CD4-positive, alpha-beta T cell treated with Interleukin-17A for 4 hours (primary cell): ENCODE results near the gene IQGAP1.
"Not testable (repeated sequence)": the region's sequence is repeated elsewhere in the genome, so short reads cannot be mapped to it uniquely, and the experiment has no call there.

Experiments used
- DNase-seq: peaks from one replicate; pipeline ENCODE4 v3.0.0-alpha.2; 2020; ENCODE audit warnings: mixed read lengths

Gene IQGAP1

DNA sequence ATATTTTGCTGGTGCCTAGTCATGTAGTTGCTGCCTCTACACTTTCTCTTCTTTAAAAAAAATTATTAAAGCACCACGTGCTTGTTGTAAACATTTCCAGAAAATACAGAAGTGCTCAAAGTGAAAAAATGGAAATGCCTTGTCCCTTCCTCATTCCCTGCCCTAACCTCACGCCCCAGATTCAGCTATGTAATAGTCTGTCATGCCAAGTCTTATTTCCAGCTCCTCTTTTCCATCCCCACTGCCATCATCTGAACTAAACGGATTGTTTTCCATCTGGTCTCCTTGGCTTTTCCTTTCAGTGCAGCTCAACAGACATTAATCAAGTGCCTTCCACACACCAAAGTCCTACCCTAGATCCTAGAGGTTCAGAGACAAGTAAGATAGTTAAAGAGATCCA lies 20.5 kb upstream of the IQGAP1 start:
- no peak for DNase-seq

DNA sequence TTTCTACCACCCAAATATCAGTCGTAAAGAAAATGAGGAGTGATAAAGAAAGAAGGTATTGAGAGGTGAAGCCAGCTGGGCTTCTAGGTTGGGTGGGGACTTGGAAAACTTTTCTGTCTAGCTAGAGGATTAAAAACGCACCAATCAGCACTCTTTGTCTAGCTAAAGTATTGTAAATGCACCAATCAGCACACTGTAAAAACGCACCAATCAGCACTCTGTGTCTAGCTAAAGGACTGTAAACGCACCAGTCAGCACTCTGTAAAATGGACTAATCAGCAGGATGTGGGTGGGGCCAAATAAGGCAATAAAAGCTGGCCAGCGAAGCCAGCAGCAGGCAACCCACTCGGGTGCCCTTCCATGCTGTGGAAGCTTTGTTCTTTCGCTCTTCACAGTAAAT lies 13.0 kb upstream of the IQGAP1 start:
- no peak for DNase-seq

DNA sequence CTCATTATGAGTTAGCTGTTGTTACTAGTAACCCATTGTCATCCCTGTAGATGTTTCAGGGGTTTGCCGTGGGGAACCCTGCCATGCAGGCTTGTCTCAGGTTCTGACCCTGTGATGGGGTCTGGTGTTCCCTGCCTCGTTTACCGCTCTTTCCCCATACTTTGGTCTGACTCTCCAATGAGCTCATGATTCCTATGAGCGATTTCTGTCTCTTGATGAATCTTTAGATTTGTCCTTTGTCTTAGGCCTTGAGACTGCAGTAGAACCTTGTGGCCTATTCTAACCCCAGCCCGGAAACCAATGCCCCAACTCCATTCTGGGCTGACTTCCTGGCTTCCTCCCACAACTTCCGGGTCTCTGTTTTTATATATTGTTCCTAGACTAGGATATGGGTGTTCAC lies 11.3 kb upstream of the IQGAP1 start:
- DNase-seq = peak; percentile 75

DNA sequence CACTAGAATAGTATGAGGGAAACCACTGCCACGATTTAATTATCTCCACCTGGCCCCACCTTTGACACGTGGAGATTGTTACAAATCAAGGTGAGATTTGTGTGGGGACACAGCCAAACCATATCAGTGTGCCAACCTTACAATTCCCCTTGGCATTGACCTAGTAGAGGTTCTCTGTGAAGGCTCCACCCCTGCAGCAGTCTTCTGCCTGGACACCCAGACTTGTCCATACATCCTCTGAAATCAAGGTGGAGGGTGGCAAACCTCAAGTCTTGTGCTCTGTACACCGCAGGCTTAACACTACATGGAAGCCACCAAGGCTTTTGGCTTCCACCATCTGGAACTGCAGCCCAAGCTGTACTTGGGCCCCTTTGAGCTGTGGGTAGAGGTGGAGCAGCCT lies 8.8 kb upstream of the IQGAP1 start:
- DNase-seq = no peak

DNA sequence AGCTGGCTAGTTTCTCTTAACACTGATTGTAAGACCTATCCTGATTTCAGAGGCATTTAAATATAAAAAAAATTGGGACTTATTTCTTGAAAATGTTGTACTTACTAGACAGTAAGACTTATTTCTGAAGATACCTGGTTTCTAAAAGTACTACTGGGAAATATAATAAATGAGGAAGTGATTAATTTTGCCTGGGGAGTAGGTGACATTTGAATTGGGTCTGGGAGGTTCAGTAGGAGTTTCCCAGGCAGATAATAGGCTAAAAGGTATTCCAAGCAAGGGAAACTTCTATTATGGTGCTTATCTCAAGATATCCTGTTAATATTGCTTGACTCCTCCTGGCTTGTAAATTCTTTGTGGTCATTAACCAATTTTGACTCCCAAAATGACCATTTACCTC lies 6.5 kb upstream of the IQGAP1 start:
- no peak for DNase-seq

DNA sequence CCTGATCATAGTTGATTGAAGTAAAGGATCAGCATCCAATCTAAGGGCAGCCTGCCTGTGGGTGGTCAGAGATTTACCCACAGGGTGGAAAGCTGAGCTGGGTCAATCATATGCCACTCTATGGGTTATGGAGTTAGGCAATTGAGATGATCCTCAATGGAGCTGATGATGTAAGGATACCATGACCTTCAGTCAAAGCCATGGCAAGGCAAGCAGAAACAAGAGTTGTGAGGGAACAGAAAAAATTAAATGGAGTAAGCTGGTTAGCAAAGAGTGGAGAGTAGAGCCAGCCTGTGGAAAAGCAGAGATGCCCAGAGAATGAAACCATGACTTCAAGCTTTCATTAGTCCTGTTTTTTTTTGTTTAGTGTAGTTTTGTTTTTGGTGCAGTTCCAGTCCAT lies 5.7 kb upstream of the IQGAP1 start:
- DNase-seq = no peak

DNA sequence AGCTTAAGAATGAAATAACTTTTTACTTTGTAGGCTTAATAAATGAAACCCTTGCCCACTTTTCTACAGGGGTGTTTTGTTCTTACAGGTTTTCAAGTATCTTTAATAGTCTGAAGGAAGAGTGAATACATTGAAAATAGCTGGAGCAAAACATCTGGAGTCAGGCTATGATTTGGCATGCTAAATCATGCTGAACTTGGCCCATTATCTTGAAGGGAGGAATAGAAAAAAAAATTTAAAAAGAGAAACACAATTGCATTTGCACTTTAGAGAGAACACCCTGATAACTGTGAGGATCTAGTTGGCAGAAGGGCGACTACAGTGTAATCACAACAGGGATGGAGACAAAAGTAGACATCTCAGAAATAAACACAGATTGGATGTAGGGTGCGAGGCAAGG lies 1.8 kb upstream of the IQGAP1 start:
- no peak for DNase-seq

DNA sequence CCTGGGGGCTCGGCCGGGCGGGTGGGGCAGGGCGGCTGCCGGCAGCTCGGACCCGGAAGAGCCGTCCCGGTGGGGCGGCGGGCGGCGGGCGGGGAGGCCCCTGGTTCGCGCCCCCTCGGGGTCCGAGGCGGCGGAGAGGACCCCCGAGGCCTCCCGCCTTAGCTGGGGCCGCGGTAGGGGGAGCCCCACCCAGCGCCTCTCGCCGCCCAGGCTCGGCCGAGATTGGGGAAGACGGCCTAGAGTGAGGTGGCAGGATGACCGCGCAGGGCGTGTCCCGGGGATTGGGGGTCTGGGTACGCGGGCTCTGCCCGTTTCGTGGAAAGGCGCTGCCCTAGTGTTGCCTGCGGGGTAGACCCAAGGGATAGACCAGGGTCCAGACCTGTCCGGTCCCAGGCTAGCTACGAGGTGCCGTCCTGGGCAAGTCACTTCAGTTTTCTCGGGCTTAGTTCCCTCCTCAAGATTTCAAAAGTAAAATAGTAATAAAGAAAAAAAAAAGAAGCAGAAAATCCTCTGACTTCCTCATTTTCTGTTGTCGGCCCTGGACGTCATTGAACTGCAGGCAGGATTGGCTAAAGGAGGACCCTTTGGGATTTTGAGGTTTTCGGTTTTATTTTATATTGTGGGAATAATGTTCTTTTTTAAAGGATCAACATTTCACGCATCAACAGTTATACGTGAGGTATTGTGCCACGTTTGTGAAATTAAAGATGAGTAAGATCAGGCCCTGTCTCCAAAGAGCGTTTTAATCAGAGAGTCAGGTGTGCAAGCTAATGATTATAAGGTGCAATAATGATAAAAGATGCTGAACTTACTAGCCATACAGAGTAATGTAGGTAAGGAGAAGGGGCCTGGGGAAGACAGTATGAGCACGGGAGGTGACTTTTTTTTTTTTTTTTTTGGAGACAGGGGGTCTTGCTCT lies 679 bp downstream of the IQGAP1 start:
- peak; percentile 62 for DNase-seq

DNA sequence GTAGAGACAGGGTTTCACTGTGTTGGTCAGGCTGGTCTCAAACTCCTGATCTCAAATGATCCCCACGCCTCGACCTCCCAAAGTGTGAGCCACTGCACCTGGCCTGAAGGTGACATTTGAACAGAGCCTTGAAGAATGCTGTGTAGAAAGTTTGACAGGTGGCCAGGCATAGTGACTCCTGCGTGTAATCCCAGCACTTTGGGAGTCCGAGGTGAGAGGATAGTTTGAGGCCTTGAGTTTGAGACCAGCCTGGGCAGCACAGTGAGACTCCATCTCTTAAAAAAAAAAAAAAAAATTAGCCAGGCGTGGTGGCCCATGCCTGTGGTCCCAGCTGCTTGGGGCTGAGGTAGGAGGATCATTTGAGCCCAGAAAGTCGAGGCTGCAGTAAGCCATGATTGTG lies 1.5 kb downstream of the IQGAP1 start:
- no peak for DNase-seq

DNA sequence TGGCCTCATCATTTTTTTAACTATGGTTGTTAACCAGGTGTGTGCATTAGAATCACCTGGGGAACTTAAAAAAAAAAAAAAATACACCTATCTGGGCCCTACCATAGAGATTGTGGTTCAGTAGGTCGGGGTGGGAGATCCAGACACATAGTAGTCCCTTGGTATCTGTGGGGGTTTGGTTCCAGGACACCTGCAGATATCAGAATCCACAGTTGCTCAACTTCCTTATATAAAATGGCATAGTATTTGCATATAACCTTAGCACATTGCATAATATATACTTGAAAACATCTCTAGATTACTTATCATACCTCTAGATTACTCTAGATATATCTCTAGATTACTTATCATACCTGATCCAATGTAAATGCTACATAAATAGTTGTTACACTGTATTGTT lies 5.0 kb downstream of the IQGAP1 start:
- no peak for DNase-seq

DNA sequence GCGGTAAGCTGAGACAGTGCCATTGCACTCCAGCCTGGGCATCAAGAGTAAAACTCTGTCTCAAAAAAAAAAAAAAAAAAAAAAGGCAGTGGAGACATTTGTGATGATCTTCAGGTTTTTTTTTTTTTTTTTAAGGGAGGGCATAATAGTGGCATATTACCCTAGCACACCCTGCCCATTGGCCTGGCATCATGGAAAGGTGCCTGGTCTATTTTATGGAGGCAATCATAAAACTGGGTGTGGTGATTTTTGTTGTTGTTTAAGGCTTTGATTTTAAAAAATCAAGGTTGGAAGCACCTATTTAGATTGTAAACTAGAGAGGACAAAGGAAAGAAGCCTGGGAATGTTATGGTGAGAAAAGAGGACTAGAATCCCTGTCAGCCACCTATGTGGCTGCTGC lies 6.0 kb downstream of the IQGAP1 start:
- no peak for DNase-seq

DNA sequence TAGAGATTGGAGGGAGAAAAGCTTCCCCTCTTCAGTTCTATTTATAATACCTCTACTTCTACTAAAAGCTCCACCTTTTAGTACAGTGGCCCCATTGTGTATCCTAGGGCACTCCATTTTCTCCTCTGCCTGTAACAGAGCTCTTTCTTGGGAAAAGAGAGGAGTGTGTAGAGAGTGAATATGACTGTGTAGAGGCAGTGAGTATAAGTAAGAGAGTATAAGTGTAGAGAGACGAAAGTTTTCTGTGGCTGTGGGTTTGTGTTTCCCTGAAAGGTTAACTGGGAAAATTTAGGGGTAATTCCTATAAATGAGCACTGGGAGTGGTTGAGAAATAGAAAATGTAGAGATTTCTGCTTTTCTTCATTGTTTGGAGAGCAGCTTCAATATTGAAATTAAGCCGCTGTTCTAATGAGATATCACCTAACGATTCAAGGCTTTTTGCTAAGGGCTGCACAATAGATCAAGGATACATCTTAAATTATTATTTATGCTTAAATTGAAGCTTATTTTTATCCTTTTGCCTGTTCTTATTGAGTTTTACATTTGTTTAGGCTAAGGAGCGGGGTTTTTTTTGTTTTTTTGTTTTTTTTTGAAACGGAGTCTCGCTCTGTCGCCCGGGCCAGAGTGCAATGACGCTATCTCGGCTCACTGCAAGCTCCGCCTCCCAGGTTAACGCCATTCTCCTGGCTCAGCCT lies 6.9 kb downstream of the IQGAP1 start:
- no peak for DNase-seq

DNA sequence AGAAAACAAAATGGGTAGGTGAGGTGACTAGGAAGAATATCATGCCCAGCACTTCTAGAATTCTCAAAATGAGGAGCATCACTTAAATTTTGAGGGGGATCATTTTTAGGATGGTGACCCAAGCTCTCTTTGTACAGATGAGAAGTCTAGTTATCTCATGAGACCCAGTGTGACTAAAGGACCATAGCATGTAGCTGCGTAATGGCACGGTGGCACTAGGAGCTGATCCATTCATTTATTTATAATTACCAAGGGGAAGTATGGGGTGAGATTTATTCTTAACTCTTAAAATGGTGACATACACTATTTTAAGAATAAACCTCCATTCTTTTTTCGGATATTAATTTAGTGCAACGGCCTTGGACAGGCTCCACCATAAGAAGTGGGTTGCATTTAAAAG lies 8.3 kb downstream of the IQGAP1 start:
- DNase-seq = no peak

DNA sequence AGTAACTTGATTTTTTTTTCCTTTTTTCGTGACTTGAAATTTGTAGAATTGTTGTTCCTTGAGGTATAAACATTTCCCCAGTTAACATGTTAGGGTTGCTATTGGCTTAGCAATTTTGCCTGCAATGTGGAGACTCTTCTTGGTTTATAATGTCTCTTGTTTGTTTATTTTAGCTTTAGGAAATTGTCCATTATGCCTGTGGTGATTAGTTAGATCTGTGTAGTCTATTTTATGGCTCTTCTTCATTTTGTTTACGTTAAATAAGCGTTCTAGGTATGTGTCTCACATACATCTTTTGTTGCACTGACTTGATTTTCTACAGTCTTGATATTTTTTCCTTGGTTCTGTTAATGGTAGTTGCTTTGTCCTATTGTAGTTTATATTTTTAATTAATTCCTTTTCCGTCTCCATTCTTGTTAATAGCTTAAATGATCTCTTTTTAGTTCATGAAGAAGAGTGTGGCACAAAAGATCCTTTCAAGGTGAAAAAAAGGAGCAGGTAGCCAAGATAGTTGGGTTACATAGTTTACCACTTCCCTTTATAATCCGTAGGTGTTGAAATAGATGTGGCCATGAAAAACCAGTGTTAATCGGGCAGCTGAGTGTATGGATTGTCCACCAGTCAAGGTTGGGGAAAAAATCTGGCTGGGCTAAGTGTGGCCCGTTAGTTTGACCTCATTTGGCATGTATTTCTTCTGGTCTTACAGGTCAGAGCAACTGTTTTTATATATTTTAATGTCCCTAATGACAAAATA lies 12.1 kb downstream of the IQGAP1 start:
- no peak for DNase-seq

DNA sequence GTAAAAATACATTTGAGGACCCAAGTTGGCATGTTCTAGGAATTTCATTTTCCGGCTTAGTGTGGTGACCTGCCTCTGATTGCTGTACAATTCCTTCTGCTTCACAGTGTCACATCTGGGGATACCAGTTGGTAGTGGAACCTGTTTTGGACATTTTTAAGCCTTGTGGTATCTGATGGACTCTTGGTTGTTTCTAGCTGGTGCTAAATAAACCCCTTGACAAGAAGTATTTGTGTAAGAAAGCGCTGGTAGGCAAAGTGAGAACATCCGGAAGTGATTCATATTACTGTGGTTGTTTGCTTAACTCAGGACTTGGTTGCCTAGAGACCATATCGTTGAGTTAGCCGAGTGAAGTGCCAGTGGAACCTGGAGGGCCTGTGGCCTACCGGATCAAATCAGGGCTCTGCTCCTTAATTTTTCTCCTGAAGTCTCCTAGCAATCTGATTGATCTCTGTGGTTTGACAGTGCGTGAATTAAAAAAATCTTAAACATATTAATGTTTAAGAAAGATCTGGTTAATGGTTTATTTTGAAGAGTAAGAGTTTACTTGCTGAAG lies 12.8 kb downstream of the IQGAP1 start:
- DNase-seq = peak; percentile 69

DNA sequence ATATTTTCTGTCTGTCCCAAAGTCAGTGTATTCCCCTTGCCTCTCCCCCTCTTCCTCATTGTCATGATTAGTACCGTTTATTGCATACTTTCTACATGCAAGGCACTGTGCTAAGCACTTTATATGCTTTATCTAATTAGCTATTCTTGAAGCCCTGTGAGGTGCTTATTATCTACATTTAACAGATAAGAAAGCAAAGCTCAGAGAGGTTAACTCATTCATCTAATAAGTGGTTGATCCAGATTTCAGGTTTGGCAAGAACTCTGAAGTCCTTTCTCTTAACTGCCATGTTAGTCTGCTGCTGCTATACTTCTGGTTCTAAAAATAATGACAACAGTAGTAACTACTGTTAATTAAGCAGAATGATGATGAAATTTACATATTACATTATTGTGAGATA lies 13.5 kb downstream of the IQGAP1 start:
- no peak for DNase-seq

DNA sequence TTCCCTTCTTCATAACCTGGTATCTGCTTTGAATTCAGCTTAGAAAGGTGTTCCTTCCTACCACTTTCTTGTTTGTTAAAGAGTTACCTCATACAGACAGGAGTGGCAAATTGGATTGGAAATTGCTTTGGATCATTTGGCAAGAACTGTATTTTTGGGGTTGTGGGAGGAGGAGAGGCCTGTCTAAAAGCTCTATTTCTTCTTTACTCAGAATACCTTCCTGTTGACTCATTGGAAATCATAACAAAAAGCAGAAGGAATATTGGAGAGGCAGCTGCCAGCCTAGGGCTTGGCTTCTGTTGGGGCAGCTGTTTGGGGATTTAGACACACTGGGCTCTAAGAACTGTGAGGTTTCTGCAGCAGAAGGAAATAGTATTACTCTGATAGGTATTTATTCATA lies 14.2 kb downstream of the IQGAP1 start:
- DNase-seq = no peak

DNA sequence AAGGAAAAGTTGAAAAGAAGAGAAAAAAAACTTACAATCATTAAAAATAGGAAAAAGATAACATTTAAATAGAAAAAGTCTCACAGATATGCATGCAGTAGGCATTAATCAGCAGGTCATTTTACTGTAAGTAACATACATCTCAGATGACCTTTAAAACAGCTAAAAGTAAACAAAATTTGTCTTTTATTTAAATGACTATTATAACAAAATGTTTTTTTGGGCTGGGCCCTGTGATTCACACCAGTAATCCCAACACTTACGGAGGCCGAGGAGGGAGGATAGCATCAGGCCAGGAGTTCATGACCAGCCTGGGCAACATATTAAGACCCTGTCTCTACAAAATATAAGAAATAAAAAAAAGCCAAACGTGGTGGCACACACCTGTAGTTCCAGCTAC lies 14.7 kb downstream of the IQGAP1 start:
- no peak for DNase-seq

DNA sequence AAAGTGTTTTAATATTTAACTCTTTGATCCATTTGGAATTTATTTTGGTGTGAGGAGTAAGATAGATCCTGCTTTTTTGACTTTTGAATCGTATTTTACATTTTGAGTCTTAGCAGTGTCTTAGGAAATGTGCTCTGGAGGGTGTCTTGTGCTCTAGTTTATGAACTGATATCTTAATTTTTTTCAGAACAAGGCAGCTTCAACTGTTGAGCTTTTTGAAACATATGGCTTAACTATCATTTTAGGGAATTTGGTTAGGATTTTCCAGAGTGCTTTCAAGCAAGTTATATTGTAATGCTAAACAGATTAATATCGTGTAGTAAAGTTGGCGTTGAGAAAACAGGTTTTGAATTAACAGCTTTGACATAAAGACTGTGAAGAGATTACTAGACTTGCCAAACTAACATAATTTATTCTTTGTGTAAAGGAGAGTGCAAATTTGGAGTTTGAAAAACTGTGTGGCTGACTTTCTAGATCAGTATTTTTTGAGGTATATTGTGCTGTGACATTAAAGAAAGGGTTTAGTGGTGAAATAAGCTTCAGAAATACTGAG lies 17.1 kb downstream of the IQGAP1 start:
- no peak for DNase-seq

DNA sequence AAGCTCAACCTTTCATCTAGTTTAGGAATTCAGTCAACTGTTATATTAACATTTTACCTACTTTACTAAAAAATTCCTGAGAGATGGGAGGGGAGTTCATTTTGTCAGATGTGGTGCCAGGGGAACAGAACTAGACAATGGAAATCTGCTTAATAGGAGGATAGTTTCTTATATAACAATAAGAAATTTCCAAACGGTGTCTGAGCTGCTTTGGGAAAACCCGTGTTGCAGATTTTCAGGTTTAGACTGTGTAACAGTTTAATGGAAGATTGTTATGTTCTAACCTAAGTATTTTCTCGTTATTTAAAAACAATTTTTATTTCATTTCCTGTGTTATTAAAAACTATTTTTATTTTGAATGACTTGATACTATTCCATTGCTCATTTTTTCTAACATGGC lies 19.3 kb downstream of the IQGAP1 start:
- DNase-seq = no peak

DNA sequence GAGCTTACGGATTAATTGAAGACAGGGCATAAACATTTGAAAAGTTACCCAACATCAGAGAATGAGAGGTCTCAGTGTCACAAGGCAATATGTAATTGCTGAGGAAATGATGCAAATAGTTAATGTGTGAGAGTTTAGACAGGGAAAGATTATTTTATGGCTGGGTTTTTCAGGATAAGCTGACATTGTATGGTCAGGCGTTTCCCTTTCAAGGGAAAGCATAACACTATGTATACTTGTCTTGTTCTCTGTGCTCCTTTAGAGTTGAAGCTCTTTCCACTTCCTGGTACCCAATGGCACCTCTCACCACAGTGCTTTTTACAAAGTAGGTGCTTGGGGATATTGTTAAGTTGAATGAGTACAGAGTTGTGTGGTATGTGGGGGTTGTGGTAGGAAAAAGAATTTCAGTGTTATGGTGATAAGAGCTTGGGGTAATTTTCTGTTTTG lies 19.9 kb downstream of the IQGAP1 start:
- no peak for DNase-seq

DNA sequence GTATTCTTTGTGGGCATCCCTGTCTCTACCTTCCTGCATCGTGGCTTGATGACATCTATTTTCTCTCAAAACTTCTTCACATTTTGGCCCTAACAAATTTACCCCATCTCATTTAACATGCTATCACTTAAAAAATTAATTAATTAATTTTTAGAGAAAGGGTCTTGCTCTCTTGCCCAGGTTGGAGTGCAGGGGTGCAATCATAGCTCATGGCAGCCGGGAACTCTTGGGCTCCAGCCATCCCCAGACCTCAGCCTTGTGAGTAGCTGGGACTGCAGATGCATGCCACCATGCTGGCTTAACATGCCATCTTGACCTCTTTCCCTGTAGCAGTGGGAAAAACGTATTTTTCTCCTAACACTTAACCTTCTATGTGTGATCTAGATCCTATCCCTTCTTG lies 20.6 kb downstream of the IQGAP1 start:
- DNase-seq = no peak

DNA sequence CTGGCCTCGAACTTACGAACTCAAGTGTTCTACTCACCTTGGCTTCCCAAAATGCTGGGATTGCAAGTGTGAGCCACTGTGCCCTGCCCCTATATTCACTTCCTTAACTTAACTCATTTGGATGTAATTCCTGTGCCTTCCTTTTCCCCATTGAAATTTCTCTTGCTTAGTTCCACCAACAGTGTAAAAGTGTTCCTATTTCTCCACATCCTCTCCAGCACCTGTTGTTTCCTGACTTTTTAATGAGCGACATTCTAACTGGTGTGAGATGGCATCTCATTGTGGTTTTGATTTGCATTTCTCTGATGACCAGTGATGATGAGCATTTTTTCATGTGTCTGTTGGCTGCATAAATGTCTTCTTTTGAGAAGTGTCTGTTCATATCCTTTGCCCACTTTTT lies 21.5 kb downstream of the IQGAP1 start:
- not testable (repeated sequence) for DNase-seq
